ENCODE measurements around the gene SDCCAG8.

DNA sequence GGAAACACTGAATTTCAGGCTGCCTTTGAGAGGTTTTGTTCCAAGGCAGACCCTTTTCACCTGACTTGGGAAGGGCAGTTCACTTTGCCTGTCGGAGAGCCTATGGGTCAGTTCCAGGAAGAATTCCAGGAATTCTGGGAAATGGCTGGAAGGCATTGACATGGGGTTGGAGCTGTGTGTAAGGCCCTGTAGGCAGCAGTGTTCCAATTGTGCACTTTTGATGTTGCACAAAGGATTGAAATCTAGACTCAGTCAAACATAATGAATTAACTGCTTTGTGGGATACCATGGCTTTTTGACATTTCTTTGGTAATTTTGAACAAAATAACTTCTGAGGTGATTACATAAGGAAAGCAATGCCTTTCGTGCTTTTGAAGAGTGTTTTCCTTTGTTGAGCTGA lies 184.6 kb downstream of the SDCCAG8 start:
- TF ChIP-seq POLR2A (IDR thresholded peaks at IDR 0.05): no peak
- TF ChIP-seq, protein P1, sequence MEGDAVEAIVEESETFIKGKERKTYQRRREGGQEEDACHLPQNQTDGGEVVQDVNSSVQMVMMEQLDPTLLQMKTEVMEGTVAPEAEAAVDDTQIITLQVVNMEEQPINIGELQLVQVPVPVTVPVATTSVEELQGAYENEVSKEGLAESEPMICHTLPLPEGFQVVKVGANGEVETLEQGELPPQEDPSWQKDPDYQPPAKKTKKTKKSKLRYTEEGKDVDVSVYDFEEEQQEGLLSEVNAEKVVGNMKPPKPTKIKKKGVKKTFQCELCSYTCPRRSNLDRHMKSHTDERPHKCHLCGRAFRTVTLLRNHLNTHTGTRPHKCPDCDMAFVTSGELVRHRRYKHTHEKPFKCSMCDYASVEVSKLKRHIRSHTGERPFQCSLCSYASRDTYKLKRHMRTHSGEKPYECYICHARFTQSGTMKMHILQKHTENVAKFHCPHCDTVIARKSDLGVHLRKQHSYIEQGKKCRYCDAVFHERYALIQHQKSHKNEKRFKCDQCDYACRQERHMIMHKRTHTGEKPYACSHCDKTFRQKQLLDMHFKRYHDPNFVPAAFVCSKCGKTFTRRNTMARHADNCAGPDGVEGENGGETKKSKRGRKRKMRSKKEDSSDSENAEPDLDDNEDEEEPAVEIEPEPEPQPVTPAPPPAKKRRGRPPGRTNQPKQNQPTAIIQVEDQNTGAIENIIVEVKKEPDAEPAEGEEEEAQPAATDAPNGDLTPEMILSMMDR (IDR thresholded peaks at IDR 0.05): no peak

All from body of pancreas (tissue), 4 donors.